SK-N-SH (cell line): ENCODE results near the gene HUS1. TPM values are rescaled to one million over a fixed set of nuclear protein-coding genes. Genes with fewer than 3 reads are reported as not detected.

Experiments used
- CTCF ChIA-PET: fragments of 300-600, 350-600 bp; formaldehyde crosslinking; extraction: SDS; loops from one replicate; lab custom pipeline; 2021; lab: Yijun Ruan, JAX
- POLR2A ChIA-PET: fragments of 350-600 bp; sonication (Branson Sonifier 250); formaldehyde crosslinking; extraction: SDS; loops from one replicate; lab custom pipeline; 2020; ENCODE audit warnings: antibody characterized with exemption, inconsistent platforms; lab: Yijun Ruan, JAX
- DNase-seq: peaks from one replicate; pipeline ENCODE4 v3.0.0; 2012
- H2AFZ ChIP-seq: fragments of 200-600 bp; sonication (generic); 2 replicates; pipeline ENCODE4 v1.8.1; 2016; ENCODE audit warnings: antibody characterized with exemption, mild to moderate bottlenecking, low read depth
- H3F3A ChIP-seq: fragments of 200-600 bp; sonication (generic); replicated peaks from 2 replicates; pipeline ENCODE3; 2016; ENCODE audit warnings: antibody characterized with exemption, mild to moderate bottlenecking; ENCODE audit not compliant: insufficient read depth
- H3K27ac ChIP-seq, 2 experiments: fragments of 200-500 bp in 1 of 2; fragments of 200-600 bp in 1 of 2; sonication (Bioruptor generic) in 1 of 2; sonication (generic), shearing (Covaris generic) in 1 of 2; 2 replicates each; pipeline versions ENCODE4 v1.5.1 to v1.6.1; 2014 to 2016; ENCODE audit warnings: low read depth in 2 of 2, inconsistent platforms in 1 of 2, low read length in 1 of 2, mild to moderate bottlenecking in 1 of 2, mixed read lengths in 1 of 2
- H3K27me3 ChIP-seq: fragments of 200-600 bp; sonication (generic), shearing (Covaris generic); 2 replicates; pipeline ENCODE4 v1.6.1; 2016; ENCODE audit warnings: mixed run types; ENCODE audit not compliant: insufficient read depth
- H3K36me3 ChIP-seq, 2 experiments: fragments of 200-500 bp in 1 of 2; fragments of 200-600 bp in 1 of 2; sonication (Bioruptor generic) in 1 of 2; sonication (generic) in 1 of 2; replicated peaks in 1 of 2; 2 replicates each; pipeline versions ENCODE3 to v1.5.1; 2014 to 2016; ENCODE audit warnings: low read length in 1 of 2, mild to moderate bottlenecking in 1 of 2; ENCODE audit not compliant: insufficient read depth in 2 of 2, control insufficient read depth in 1 of 2
- H3K4me1 ChIP-seq, 2 experiments: fragments of 200-500 bp in 1 of 2; fragments of 200-600 bp in 1 of 2; sonication (Bioruptor generic) in 1 of 2; sonication (generic), shearing (Covaris generic) in 1 of 2; 2 replicates each; pipeline versions ENCODE4 v1.5.1 to v1.6.1; 2014 to 2016; ENCODE audit warnings: low read depth in 1 of 2, low read length in 1 of 2, mixed run types in 1 of 2; ENCODE audit not compliant: insufficient read depth in 2 of 2, control insufficient read depth in 1 of 2
- H3K4me2 ChIP-seq: fragments of 200-600 bp; sonication (generic), shearing (Covaris generic); 2 replicates; pipeline ENCODE4 v1.6.1; 2017; ENCODE audit warnings: mixed run types
- H3K4me3 ChIP-seq, 2 experiments: fragments of 200-500 bp in 1 of 2; fragments of 200-600 bp in 1 of 2; sonication (Bioruptor generic) in 1 of 2; sonication (generic), shearing (Covaris generic) in 1 of 2; 2 replicates each; pipeline versions ENCODE4 v1.5.1 to v1.8.1; 2014 to 2016; ENCODE audit warnings: low read depth in 2 of 2, inconsistent platforms in 1 of 2, low read length in 1 of 2, mild to moderate bottlenecking in 1 of 2, mixed read lengths in 1 of 2, moderate library complexity in 1 of 2
- H3K79me2 ChIP-seq: fragments of 200-600 bp; sonication (generic); 2 replicates; pipeline ENCODE4 v1.8.1; 2017; ENCODE audit warnings: mild to moderate bottlenecking; ENCODE audit not compliant: insufficient read depth
- H3K9ac ChIP-seq: fragments of 200-600 bp; sonication (generic); 2 replicates; pipeline ENCODE4 v1.6.1; 2017; ENCODE audit warnings: mixed run types
- H3K9me2 ChIP-seq: fragments of 200-600 bp; sonication (generic); 2 replicates; pipeline ENCODE4 v1.6.1; 2017; ENCODE audit warnings: mixed run types
- H3K9me3 ChIP-seq: fragments of 200-600 bp; sonication (generic); 2 replicates; pipeline ENCODE4 v1.6.1; 2017; ENCODE audit warnings: mixed run types, mild to moderate bottlenecking, moderate library complexity
- H4K20me1 ChIP-seq: fragments of 200-600 bp; sonication (generic); 2 replicates; pipeline ENCODE4 v1.6.1; 2017; ENCODE audit warnings: mild to moderate bottlenecking, mixed run types; ENCODE audit not compliant: insufficient read depth
- EZH2phosphoT487 ChIP-seq: fragments of 200-600 bp; sonication (generic); IDR thresholded peaks from 2 replicates; pipeline ENCODE4 v1.6.1; 2017; ENCODE audit warnings: low read depth, mixed run types, mild to moderate bottlenecking, antibody characterized with exemption, moderate library complexity, borderline replicate concordance
- FOSL2 ChIP-seq: IDR thresholded peaks from 2 replicates; pipeline ENCODE4 v1.4.0; 2012; ENCODE audit warnings: low read depth, mild to moderate bottlenecking, moderate library complexity, borderline replicate concordance
- GABPA ChIP-seq: IDR thresholded peaks from 2 replicates; pipeline ENCODE4 v1.4.0; 2012; ENCODE audit warnings: low read depth, mild to moderate bottlenecking
- GATA2 ChIP-seq: sonication (generic); formaldehyde crosslinking; IDR thresholded peaks from 2 replicates; pipeline ENCODE4 v1.5.0; 2020; ENCODE audit warnings: mild to moderate bottlenecking, missing genetic modification reagents
- IRF3 ChIP-seq: fragments of 150-350 bp; IDR thresholded peaks from 2 replicates; pipeline ENCODE4 v1.6.1; 2016; ENCODE audit warnings: mild to moderate bottlenecking, low read depth, low read length
- MEF2A ChIP-seq: IDR thresholded peaks from 2 replicates; pipeline ENCODE4 v1.4.0; 2012; ENCODE audit warnings: low read depth, borderline replicate concordance
- MXI1 ChIP-seq: IDR thresholded peaks from 2 replicates; pipeline ENCODE4 v1.6.1; 2012; ENCODE audit warnings: mild to moderate bottlenecking, low read depth, low read length, improper control_type of control experiment
- NRF1 ChIP-seq: IDR thresholded peaks from 2 replicates; pipeline ENCODE4 v1.6.1; 2012; ENCODE audit warnings: low read depth, mild to moderate bottlenecking, low read length
- RAD21 ChIP-seq: IDR thresholded peaks from 2 replicates; pipeline ENCODE4 v1.6.1; 2012; ENCODE audit warnings: mild to moderate bottlenecking, low read length
- RFX5 ChIP-seq: IDR thresholded peaks from 2 replicates; pipeline ENCODE4 v1.6.1; 2012; ENCODE audit warnings: mild to moderate bottlenecking, improper control_type of control experiment, low read length
- RXRA ChIP-seq: IDR thresholded peaks from 2 replicates; pipeline ENCODE4 v1.4.0; 2012; ENCODE audit warnings: low read depth, mild to moderate bottlenecking, borderline replicate concordance
- SIN3A ChIP-seq: IDR thresholded peaks from 2 replicates; pipeline ENCODE4 v1.6.1; 2012; ENCODE audit warnings: low read depth, mild to moderate bottlenecking, low read length, moderate library complexity, borderline replicate concordance
- TCF12 ChIP-seq: IDR thresholded peaks from 2 replicates; pipeline ENCODE4 v1.4.0; 2012
- USF1 ChIP-seq: IDR thresholded peaks from 2 replicates; pipeline ENCODE4 v1.4.0; 2012; ENCODE audit warnings: low read depth, borderline replicate concordance
- USF2 ChIP-seq: fragments of 150-350 bp; IDR thresholded peaks from 2 replicates; pipeline ENCODE4 v1.6.1; 2017; ENCODE audit warnings: antibody characterized with exemption, low read length, low read depth, borderline replicate concordance
- ZBTB33 ChIP-seq: IDR thresholded peaks from 2 replicates; pipeline ENCODE4 v1.4.0; 2012; ENCODE audit warnings: low read depth, borderline replicate concordance
- polyA plus RNA-seq, 3 experiments: library from polyadenylated mRNA; depleted of rRNA; stranded (reverse); fragments of >200 nt; gene quantifications; 2 replicates each; pipeline ENCODE4 v1.2.3, GENCODE V29; 2012

HUS1 gene
- polyA plus RNA-seq, 1 of the 3 experiments (the other 2 are of a cell fraction) = 17.8 TPM

GRCh38 chr7:48016641-48017040, 37.2 kb upstream of the HUS1 start:
- no peaks in the 10 kb centered on the region for H3F3A ChIP-seq
- no peak overlapping the region for H3K4me3 ChIP-seq
- no peaks in the 10 kb centered on the region for H4K20me1 ChIP-seq
- no peak overlapping the region for H2AFZ ChIP-seq
- no peaks in the 10 kb centered on the region for H3K79me2 ChIP-seq
- H3K9ac ChIP-seq = no peak overlapping the region
- no peak for TF ChIP-seq RAD21
- TF ChIP-seq EZH2phosphoT487 = no peak
- no peak for TF ChIP-seq USF2
- no peak for TF ChIP-seq MXI1
- no peak for TF ChIP-seq MEF2A
- no peak for TF ChIP-seq IRF3
- no peak for TF ChIP-seq GATA2 (CRISPR knock-in tag)
- TF ChIP-seq SIN3A = no peak
- no peak for TF ChIP-seq TCF12
- no peak for TF ChIP-seq RFX5
- no peak for TF ChIP-seq ZBTB33
- TF ChIP-seq GABPA = no peak
- no peak for TF ChIP-seq RXRA
- no peak for TF ChIP-seq USF1
- TF ChIP-seq FOSL2 = no peak
- no peak for TF ChIP-seq NRF1
- H3K9me3 ChIP-seq = no peaks in the 10 kb centered on the region
- no peak overlapping the region for H3K4me2 ChIP-seq
- no peaks in the 10 kb centered on the region; a peak in 1 of 4 replicates for H3K4me1 ChIP-seq
- no peak overlapping the region for H3K27ac ChIP-seq
- DNase-seq = no peak
- no peaks in the 10 kb centered on the region for H3K36me3 ChIP-seq
- ChIA-PET POLR2A (no interaction called here), CTCF (interaction anchor here (0.9 kb wide), 1 partner anchor 10 kb away, joined by 3 read pairs; no protein-coding TSS in a partner anchor)
- no peaks in the 10 kb centered on the region for H3K27me3 ChIP-seq
- H3K9me2 ChIP-seq = no peaks in the 10 kb centered on the region
